HG03196 (cell line): Measurements from ENCODE around the gene ZNF319.

Experiments
- ATAC-seq: cut with Tn5 transposase; IDR thresholded peaks from one replicate; pipeline ENCODE4 v1.9.1; 2021; ENCODE audit not compliant: unreplicated experiment

ZNF319 gene

DNA sequence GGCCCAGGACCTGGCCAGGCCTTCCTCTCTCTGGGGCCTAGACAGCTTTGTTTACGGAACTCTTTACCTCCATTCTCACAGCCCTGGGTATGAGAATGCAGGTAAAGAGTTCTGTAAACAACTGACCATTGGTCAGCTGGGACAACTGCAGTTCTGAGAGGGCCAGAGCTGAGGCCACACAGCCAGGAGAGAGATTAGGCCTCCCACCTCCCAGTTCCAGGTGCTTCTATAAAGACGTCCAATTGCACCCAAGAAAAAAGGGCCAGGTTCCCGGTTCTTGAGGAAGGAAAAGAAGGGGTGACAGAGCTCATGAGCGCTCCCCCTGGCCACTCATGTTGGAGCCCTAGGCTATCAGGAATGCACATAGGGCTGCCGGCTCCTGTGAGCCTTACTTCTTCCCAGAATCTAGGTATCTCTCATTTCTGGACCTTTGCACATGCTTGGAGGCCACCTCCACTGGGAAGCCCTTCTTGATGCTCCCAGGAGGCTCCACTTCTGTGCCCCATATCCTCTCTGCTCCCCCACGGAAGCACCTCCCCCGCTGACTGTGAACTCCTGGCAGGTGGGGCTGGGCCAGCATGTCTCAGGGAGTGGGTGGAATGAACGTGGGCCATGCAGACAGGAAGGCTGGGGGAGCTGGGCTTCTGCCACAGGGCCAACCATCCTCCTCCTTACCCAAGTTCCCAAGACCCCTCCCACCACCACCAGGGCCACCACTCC lies 42.6 kb downstream of the ZNF319 start:
- no peak for ATAC-seq

DNA sequence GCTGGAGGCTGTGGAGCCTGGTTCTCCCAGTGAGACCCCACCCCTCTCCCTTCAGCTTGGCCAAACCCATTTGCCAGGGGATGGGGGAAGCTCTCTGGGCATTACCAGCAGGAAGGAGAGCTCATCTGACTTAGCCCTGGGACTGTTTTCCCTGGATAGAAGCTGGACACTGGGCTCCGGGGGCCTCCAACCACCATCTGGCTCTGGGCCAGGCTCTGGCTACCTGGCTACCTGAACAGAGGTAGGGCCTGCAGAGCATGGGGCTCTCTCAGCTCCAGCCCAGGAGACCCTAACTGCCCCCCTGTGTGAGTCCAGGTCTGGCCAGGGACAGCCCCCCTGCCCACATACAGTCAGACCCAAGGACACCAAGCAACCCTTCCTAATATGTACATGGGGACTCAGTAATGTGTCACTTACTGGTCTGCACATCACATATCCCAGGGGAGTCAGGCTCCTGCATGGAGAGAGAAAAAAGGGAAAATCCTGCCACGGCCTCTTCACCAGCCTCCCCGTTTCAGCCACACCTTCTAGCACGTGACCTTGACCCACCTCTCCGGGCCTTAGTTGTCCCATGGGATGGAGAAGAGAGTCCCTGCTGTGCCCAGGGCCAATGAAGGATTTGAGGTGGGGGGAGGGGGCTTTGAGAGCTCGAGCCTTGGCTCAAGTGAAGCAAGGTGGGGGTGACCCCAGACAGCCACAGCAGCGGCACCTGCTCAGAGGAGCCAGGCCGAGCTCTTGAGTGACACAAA lies 43.4 kb downstream of the ZNF319 start:
- ATAC-seq: no peak

DNA sequence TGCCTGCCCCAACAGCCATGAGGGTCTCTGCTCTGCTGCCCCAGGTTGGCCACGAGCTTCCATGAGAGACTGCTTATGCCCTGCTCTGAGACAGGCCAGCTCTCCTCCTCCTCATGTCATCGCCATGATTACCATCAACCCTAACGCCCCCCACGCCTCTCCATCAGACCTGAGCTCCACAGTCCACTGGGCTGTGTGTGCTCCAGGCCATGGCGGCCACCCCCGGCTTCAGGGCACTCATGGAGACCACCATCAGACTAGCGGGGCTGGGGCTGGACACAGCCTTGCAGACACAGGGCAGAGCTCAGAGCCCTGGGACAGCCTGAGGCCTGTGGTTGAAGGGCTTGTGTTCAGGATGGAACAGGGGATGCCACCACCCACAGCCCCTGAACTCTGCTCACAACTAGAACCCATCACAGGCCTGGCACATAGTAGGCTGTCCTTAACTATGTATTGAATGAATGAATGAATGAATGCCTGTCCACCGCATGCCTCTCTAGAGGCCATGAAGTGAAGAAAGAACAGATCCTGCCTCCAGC lies 44.1 kb downstream of the ZNF319 start:
- no peak for ATAC-seq

DNA sequence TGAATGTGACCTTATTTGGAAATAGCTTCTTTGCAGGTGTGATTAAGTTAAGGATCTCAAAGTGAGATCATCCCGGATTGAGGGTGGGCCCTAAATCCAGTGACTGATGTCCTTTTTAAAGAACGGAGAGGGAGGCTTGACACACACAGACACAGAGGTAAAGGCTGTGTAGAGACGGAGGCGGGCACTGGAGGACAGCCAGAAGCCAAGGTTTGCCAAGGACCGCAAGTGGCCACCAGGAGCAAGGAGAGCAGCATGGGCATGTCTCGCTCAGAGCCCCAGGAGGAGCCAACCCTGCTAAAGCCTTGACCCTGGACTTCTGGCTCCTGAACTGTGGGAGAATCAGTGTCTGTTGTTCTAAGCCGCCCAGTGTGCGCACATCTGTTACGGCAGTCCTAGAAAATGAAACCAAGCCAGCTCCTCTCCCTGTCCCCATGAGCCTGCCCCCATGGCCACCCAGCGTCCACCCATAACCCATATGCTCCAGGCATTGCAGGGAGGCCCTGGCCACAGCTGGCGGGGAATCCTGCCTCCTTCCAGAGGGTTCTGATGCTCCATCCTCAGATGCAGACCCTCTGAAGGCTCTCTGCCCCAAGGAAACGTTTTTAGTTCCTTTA lies 44.8 kb downstream of the ZNF319 start:
- ATAC-seq: no peak

DNA sequence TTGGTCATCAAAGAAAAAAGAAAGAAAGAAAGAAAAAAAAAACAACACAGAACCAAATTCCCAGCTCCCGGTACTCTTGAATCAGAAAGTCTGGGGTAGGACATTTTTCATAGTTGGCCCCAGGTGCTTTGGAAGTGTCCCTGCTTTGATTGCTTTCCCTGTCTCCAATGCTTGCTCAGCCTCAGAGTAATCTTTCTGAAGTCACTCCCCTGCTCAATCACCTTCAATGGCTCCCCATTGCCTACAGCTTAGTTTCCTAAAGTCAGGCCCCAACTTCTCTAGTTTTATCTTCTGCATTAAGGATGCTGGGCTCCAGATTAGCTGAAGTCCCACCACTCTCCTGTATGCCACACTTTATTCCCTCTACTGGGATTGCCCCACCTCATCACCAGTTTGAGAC lies 46.6 kb downstream of the ZNF319 start:
- ATAC-seq: no peak

DNA sequence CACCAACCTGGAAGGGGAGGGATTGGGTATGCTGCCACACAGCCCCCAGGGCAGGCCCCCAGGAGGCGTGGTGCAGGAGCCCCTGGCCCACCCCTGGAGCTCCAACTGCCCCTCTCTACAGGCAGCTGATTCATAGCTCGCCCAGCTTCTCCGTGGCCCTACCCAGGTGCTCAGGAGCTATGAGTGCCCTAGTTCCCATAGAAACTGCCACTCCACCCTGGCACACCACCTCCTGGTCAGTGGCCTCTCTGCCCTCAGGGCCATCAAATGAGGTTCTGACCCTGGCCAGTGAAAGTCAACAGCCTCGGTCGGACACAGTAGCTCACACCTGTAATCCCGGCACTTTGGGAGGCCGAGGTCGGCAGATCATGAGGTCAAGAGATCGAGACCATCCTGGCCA lies 47.6 kb downstream of the ZNF319 start:
- no peak for ATAC-seq

DNA sequence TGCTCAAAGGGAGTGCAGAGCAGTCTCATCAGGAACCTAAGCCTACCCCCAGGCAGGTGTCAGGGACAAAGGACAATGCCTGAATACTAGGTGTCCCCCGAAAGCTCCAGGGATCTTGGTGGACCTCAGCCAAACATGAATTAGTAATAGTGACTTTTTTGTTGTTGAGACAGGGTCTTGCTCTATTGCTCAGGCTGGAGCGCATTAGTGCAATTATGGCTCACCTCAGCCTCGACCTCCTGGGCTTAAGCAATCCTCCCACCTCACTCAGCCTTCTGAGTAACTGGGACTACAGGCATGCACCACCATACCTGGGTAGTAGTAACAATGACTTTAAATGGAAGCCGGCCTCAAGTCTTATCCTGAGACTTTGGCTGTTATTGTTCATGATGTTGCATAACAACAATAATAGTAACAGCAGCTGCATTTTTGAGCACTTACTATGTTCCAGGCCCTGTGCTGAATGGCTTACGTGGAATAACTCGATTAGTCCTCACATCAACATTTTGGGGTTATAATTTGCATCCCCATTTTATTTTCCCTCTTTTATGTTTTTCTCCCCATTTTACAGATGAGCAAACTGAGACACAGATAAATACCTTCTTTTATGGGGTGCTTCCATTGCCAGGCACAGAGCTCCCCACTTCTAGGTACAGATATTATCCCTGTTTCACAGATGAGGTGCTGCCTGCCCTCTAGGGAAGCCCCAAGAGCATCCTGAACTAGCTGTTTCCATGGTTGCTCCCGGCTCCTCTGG lies 49.1 kb downstream of the ZNF319 start:
- no peak for ATAC-seq

DNA sequence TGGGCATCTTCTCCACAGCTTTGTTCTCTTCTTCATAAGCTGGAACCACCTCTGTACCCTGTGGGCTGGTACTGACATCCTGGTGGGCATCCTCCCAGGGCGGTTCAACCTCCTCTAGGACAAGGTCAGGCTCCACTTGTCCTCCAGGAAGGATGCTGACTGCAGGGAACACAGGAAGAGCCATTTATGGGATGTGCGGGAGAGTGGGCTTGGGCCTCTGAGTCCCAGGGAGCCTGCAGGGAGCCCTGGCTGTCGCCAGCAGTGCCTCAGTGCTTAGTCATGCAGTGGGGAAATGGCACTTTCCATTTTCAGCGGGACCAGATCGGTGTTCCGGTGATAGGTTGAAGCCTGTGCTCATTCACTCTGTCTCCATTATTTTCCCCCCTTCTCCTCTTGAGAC lies 50.1 kb downstream of the ZNF319 start:
- no peak for ATAC-seq

DNA sequence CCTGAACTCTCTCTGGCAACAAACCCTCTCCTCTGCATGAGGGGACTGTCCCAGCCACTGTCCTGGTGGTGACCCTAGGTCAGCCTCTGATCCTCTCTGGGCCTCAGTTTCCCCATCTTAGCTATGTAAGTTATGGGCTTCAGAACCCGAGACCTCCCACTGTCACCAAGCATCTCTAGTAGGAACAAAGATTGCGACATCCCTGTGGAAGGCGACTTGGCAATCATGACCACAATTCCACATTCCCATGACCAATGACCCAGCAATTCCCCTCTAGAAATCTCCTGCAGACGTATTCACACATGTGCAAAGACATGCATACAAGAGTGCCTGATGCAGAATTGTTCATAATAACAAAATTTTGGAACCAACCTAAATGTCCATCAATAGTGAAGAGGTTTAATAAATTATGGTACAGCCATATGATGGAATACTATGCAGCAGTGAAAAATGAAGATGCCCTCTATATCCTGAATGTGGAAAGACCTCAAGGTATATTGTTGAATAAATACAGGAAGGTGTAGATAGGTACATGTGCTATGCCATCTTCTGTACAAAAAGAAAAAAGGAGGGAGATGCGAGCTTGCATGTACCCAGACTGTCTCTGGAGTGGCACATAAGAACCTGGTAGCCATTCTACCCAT lies 50.8 kb downstream of the ZNF319 start:
- ATAC-seq: no peak

DNA sequence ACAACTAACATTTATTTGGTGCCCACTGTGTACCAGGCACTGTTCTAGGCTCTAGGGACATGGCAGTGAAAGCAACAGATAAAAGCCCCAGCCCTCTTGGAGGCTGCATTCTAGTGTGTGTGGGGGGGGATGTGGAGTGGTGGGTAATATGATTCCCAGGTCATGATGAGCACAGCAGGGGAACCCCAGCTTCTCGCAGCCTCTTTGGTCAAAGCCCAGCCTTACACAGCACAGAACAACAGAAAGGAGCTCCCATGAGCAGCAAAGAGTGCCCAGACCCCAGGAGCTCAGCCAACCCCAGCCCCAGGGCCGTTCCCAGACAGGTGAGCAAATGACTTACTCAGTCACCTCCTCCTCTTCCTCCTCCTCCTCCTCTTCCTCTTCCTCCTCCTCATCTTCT lies 51.5 kb downstream of the ZNF319 start:
- no peak for ATAC-seq

DNA sequence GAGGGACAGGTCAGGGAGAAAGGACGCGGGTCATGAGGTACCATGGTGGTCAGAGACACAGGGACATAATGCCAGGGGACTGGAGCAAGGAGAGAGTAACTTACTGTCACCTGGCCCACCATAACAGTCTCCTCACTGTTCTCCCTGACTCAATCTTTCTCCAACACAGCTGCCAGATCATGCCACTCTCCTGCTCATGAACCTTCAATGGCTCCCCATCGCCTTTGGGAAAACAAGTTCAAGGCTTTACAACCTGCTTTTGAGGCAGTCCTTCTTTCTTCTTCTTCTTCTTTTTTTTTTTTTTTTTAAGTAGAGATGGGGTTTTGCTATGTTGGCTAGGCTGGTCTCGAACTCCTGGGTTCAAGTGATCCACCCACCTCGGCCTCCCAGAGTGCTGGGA lies 52.4 kb downstream of the ZNF319 start:
- ATAC-seq: no peak

DNA sequence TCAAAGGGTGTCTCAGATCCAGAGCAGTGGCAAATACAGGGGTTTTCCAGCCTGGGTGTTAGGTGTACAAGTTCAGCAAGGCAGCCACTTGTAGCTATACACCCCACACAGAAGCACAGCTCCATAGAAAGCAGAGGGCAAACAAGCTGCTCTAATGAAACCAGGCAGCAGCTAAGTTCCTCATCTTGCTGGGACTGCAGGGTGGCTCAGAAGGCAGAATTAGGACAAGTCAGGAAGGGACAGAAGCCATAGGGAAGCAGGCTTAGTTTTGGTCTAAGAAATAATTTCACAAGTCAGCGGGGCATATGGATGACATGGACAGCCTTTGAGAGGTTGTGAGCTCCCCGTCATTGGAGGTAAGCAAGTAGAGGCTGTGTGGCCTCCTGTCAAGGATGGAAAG lies 53.2 kb downstream of the ZNF319 start:
- no peak for ATAC-seq

DNA sequence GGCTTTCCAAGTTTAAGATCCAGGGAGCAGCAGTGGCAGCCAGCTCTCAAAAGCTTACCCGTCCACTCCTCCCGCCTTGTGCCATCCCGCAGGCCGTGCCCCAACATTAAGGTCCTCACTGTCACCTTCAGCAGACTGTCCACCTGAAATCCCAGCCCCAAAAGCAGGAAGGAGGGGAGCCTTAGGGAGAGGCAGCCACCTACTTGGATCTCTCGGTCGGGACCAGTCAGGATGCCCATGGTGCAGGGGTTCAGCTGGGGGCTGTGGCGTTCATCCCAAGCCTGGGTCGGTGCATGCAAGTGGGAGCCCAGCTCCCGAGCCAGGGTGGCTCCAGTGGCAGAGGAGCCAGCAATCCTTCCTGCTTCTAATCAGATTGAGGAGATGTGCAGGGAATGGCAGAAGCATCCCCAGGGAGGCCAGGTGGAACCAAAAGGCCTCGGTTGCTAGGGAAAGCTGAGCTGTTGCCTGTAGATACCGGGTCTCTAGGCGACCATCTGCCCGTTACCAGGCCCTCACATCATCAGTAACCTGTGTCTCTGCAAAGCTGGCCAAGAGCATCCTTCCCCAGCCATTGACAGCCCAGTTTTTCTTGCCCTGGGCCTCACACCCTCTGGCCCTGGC lies 54.2 kb downstream of the ZNF319 start:
- ATAC-seq: no peak

DNA sequence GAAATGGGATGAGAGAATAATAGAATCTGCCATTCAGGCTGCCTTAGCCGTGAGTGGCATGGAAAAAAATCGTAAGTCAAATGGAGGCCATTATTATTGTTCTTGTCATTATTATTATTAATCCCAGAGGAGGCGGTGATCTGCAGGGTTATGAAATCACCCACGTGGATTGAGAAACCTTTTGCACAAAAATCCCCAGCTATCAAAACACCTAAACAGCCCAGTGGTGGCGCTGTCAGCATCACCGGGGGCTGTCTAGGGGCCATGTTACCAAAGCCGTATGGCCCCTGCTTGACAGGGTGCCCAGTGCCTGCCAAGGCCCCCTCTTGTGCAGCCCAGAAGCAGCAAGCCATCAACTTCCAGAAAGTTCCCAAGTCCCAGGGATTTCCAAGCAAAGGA lies 54.7 kb downstream of the ZNF319 start:
- ATAC-seq: no peak

DNA sequence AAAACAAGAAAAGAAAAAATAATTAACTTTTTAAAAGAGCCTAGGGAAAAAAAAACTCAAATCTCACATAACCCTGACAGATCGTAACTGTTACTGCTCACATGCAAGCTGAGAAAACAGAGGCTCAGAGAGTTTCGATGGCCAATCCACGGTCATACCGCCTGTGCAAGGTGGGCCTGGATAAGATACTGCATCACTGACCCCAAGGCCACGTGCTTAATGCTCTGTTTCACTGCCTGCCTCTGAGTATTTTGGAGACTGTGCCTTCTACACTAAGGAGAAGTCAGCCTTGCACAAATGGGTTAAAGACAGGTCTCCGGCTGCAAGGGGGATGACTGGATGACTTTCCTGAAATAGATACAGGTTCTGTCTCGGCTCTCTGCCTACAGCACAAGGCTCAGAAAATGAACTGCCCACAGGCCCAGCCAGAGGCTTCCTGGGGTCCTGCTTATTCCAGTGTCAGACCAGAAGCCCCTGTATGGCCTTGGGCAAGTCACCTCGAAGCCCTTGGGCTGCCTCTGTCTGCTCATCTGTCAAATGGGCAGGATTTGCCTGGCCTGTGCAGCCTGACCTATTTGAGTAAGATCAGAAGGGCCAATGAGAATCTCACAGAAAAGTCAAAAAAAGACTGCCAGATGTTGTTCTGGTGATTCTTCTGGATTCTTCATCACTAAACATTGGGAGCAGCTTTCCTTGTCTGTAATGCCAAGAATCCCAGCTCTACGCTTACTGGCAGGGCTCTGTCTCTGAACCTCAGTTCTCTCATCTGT lies 55.3 kb downstream of the ZNF319 start:
- ATAC-seq: no peak
